Pulmonary artery endothelial cell (primary cell): ENCODE measurements around the gene GFER. TPM values are rescaled to one million over a fixed set of nuclear protein-coding genes. Genes with fewer than 3 reads are reported as not detected.

Source experiments
- DNase-seq: peaks from one replicate; pipeline ENCODE4 v3.0.0-alpha.2; 2011; ENCODE audit warnings: low read depth, low spot score
- total RNA-seq: library from RNA; depleted of rRNA; stranded (reverse); fragments of >200 nt; gene quantifications from 2 replicates; pipeline ENCODE4 v1.2.3, GENCODE V29; 2014

GFER gene
- total RNA-seq, 1 donor from 2014 or later: 21.1 TPM

GRCh38 chr16:1990351-1991134 is 6.5 kb downstream of the GFER start:
- DNase-seq: no peak

- DNase-seq: no peak
Measured at GRCh38 chr16:1991135-1991551, 7.2 kb downstream of the GFER start.

GRCh38 chr16:1991588-1991947 is 7.6 kb downstream of the GFER start:
- DNase-seq: no peak

- peak; percentile 54 for DNase-seq
Measured at GRCh38 chr16:1991948-1992703, 8.1 kb downstream of the GFER start.

GRCh38 chr16:1992704-1993317 is 8.8 kb downstream of the GFER start:
- no peak for DNase-seq

GRCh38 chr16:1993731-1994131 is 9.7 kb downstream of the GFER start:
- no peak for DNase-seq

GRCh38 chr16:1997494-1998359 is 13.7 kb downstream of the GFER start:
- no peak for DNase-seq

- DNase-seq: no peak
Measured at GRCh38 chr16:1998360-1998835, 14.4 kb downstream of the GFER start.

- no peak for DNase-seq
Measured at GRCh38 chr16:1998852-1999801, 15.1 kb downstream of the GFER start.

GRCh38 chr16:1999866-2000514 is 16.0 kb downstream of the GFER start:
- no peak for DNase-seq

GRCh38 chr16:2001035-2001434 is 17.0 kb downstream of the GFER start:
- no peak for DNase-seq

GRCh38 chr16:2001456-2002355 is 17.7 kb downstream of the GFER start:
- DNase-seq: no peak

- DNase-seq: no peak
Measured at GRCh38 chr16:2002406-2003230, 18.6 kb downstream of the GFER start.

GRCh38 chr16:2003231-2003826 is 19.3 kb downstream of the GFER start:
- DNase-seq: no peak

GRCh38 chr16:2003827-2004641 is 20.0 kb downstream of the GFER start:
- DNase-seq: peak; percentile 35

GRCh38 chr16:2004795-2005517 is 21.0 kb downstream of the GFER start:
- no peak for DNase-seq
